Breast epithelium (tissue), 4 donors: ENCODE results near the gene CCDC148. TPM values are rescaled to one million over a fixed set of nuclear protein-coding genes. Genes with fewer than 3 reads are reported as not detected.

Source experiments
- DNase-seq, 2 donors: peaks; one replicate each; pipeline ENCODE4 v3.0.0-alpha.2; 2019; ENCODE audit warnings: low spot score in 2 of 2
- H3K27ac ChIP-seq, 2 donors: fragments of 200-600 bp; sonication (generic) in 1 of 2; one replicate each; pipeline ENCODE4 v1.5.1; 2016 to 2019; ENCODE audit warnings: mild to moderate bottlenecking in 1 of 2
- H3K27me3 ChIP-seq, 2 donors: fragments of 200-600 bp; sonication (generic) in 1 of 2; one replicate each; pipeline versions ENCODE4 v1.5.1 to v1.6.0; 2017 to 2019; ENCODE audit warnings: control low read depth in 1 of 2, mild to moderate bottlenecking in 1 of 2
- H3K36me3 ChIP-seq: fragments of 200-600 bp; one replicate; pipeline ENCODE4 v1.5.1; 2019
- H3K4me1 ChIP-seq, 2 donors: fragments of 200-600 bp; sonication (generic); one replicate each; pipeline ENCODE4 v1.5.1; 2016 to 2019; ENCODE audit warnings: control low read depth in 1 of 2
- H3K4me3 ChIP-seq, 3 donors: fragments of 200-600 bp; sonication (generic); 1 replicate in 2 of 3; 2 replicates in 1 of 3; pipeline ENCODE4 v1.5.1; 2016 to 2019; ENCODE audit warnings: mild to moderate bottlenecking in 3 of 3, moderate library complexity in 2 of 3
- H3K9me3 ChIP-seq, 2 donors: fragments of 200-600 bp; sonication (generic) in 1 of 2; one replicate each; pipeline ENCODE4 v1.5.1; 2016 to 2019; ENCODE audit warnings: control low read depth in 1 of 2
- CTCF ChIP-seq, 3 donors: fragments of 450-650 bp; IDR thresholded peaks; one replicate each; pipeline ENCODE4 v1.5.1; 2016 to 2017; ENCODE audit warnings: antibody characterized with exemption in 3 of 3, mild to moderate bottlenecking in 3 of 3, moderate library complexity in 3 of 3
- POLR2A ChIP-seq: fragments of 450-650 bp; IDR thresholded peaks from one replicate; pipeline ENCODE4 v1.6.1; 2016; ENCODE audit warnings: antibody characterized with exemption, mild to moderate bottlenecking, moderate library complexity
- POLR2AphosphoS5 ChIP-seq, 3 donors: sonication (generic); formaldehyde crosslinking; IDR thresholded peaks; one replicate each; pipeline ENCODE4 v1.6.1; 2017; ENCODE audit warnings: antibody characterized with exemption in 3 of 3
- intact Hi-C: fragments of 100-400 bp; cut with DNase I; formaldehyde crosslinking; loops from one replicate; pipeline ENCODE4 v1.15.1; 2023; ENCODE audit warnings: low total_unique reads
- total RNA-seq, 3 donors: library from RNA; depleted of rRNA; stranded (reverse); fragments of >200 nt; gene quantifications; one replicate each; pipeline ENCODE4 v1.1.0, GENCODE V29; 2016

The CCDC148 gene
- total RNA-seq, 3 donors from 2014 or later = 1.4 to 9.8 (median 4.6) TPM

- Histone ChIP-seq H3K9me3 (no peaks in the 10 kb centered on the region), H3K27me3 (no peaks in the 10 kb centered on the region), H3K4me1 (no peaks in the 10 kb centered on the region), H3K36me3 (no peaks in the 10 kb centered on the region), H3K4me3 (no peak overlapping the region), H3K27ac (no peak overlapping the region)
- intact Hi-C loops = no loop called here
- DNase-seq = no peak
- TF ChIP-seq POLR2A (no peak), CTCF (IDR thresholded peaks at IDR 0.05) (no peak), POLR2AphosphoS5 (IDR thresholded peaks at IDR 0.05) (no peak)
These were observed 65.2 kb downstream of the CCDC148 start for GRCh38 chr2:158391361-158391760.

- intact Hi-C loops = no loop called here
- DNase-seq = no peak
- TF ChIP-seq POLR2AphosphoS5 (IDR thresholded peaks at IDR 0.05) (no peak), POLR2A (no peak), CTCF (IDR thresholded peaks at IDR 0.05) (no peak)
These were observed 68.4 kb downstream of the CCDC148 start for GRCh38 chr2:158388159-158388558.

GRCh38 chr2:158385646-158386045 lies 70.9 kb downstream of the CCDC148 start:
- intact Hi-C loops = no loop called here
- TF ChIP-seq POLR2A (no peak), CTCF (IDR thresholded peaks at IDR 0.05) (no peak), POLR2AphosphoS5 (IDR thresholded peaks at IDR 0.05) (no peak)
- H3K4me1 ChIP-seq = no peaks in the 10 kb centered on the region

More at GRCh38 chr2:158388159-158388558, 68.4 kb downstream of the CCDC148 start:
- no peak overlapping the region for H3K4me3 ChIP-seq
- no peaks in the 10 kb centered on the region for H3K4me1 ChIP-seq
- H3K36me3 ChIP-seq = no peaks in the 10 kb centered on the region
- H3K9me3 ChIP-seq = no peaks in the 10 kb centered on the region
- H3K27ac ChIP-seq = no peak overlapping the region
- no peaks in the 10 kb centered on the region for H3K27me3 ChIP-seq

GRCh38 chr2:158381978-158382377 lies 74.6 kb downstream of the CCDC148 start:
- H3K9me3 ChIP-seq = no peaks in the 10 kb centered on the region
- H3K27me3 ChIP-seq = no peaks in the 10 kb centered on the region
- no peak overlapping the region for H3K4me3 ChIP-seq
- intact Hi-C loops = no loop called here
- no peak for DNase-seq
- no peak for TF ChIP-seq POLR2AphosphoS5 (IDR thresholded peaks at IDR 0.05)
- no peak for TF ChIP-seq CTCF (IDR thresholded peaks at IDR 0.05)
- TF ChIP-seq POLR2A = no peak
- no peaks in the 10 kb centered on the region for H3K36me3 ChIP-seq
- no peak overlapping the region for H3K27ac ChIP-seq
- no peaks in the 10 kb centered on the region for H3K4me1 ChIP-seq

More at GRCh38 chr2:158385646-158386045, 70.9 kb downstream of the CCDC148 start:
- H3K9me3 ChIP-seq = no peaks in the 10 kb centered on the region
- H3K36me3 ChIP-seq = no peaks in the 10 kb centered on the region
- no peak for DNase-seq
- no peak overlapping the region for H3K4me3 ChIP-seq
- no peak overlapping the region for H3K27ac ChIP-seq
- no peaks in the 10 kb centered on the region for H3K27me3 ChIP-seq

GRCh38 chr2:158381205-158381604 lies 75.3 kb downstream of the CCDC148 start:
- H3K27ac ChIP-seq = no peak overlapping the region
- no peaks in the 10 kb centered on the region for H3K4me1 ChIP-seq
- no peaks in the 10 kb centered on the region for H3K9me3 ChIP-seq
- no peaks in the 10 kb centered on the region for H3K36me3 ChIP-seq
- DNase-seq = no peak
- H3K27me3 ChIP-seq = no peaks in the 10 kb centered on the region
- TF ChIP-seq CTCF (IDR thresholded peaks at IDR 0.05) = peak in 1 of 3 donors; percentile 15
- TF ChIP-seq POLR2A = no peak
- intact Hi-C loops = no loop called here
- H3K4me3 ChIP-seq = no peak overlapping the region
